Activated T-helper 2 cell treated with anti-CD3 and anti-CD28 coated beads, Interferon-gamma antibody, Interleukin-2, Interleukin-4, amounts not matched to agents 10 μg/mL and 5 μg/mL and 100 μg/mL, durations not matched to agents 14 hours and 24 hours and 36 hours (primary cell): ENCODE results near the gene TDRD5. TPM values are rescaled to one million over a fixed set of nuclear protein-coding genes. Genes with fewer than 3 reads are reported as not detected.

Experiments used
- DNase-seq: peaks from one replicate; pipeline ENCODE4 v3.0.0; 2021; ENCODE audit warnings: low spot score
- H3K27ac Mint-ChIP-seq: one replicate; pipeline ENCODE4 v1.8.0; 2021; ENCODE audit warnings: mixed read lengths
- H3K27me3 Mint-ChIP-seq: one replicate; pipeline ENCODE4 v1.8.0; 2021; ENCODE audit warnings: low read depth, mixed read lengths
- H3K36me3 Mint-ChIP-seq: one replicate; pipeline ENCODE4 v1.8.0; 2021; ENCODE audit warnings: low read depth, mixed read lengths
- H3K4me1 Mint-ChIP-seq: one replicate; pipeline ENCODE4 v1.8.0; 2021; ENCODE audit warnings: low read depth, mixed read lengths
- H3K4me3 Mint-ChIP-seq: one replicate; pipeline ENCODE4 v1.8.0; 2021; ENCODE audit warnings: low read depth, mild to moderate bottlenecking, moderate library complexity, mixed read lengths
- H3K9me3 Mint-ChIP-seq: one replicate; pipeline ENCODE4 v1.8.0; 2021; ENCODE audit warnings: mixed read lengths
- intact Hi-C: fragments of 100-400 bp; cut with micrococcal nuclease; formaldehyde crosslinking; loops from one replicate; pipeline ENCODE4 v1.15.1; 2023
- total RNA-seq: library from RNA; stranded (reverse); gene quantifications from 2 replicates; pipeline ENCODE4 v1.2.3, GENCODE V29; 2022

TDRD5 gene
- total RNA-seq, 1 donor from 2014 or later: not detected

GRCh38 chr1:179586107-179586823 is 5.4 kb upstream of the TDRD5 start:
- H3K4me3 Mint-ChIP-seq: no peak overlapping the region
- H3K36me3 Mint-ChIP-seq: no peaks in the 10 kb centered on the region
- H3K4me1 Mint-ChIP-seq: no peaks in the 10 kb centered on the region
- H3K27me3 Mint-ChIP-seq: peaks cover 28% of the 10 kb centered on the region
- no peaks in the 10 kb centered on the region for H3K9me3 Mint-ChIP-seq
- H3K27ac Mint-ChIP-seq: no peak overlapping the region
- intact Hi-C loops: no loop called here
- no peak for DNase-seq

DNA sequence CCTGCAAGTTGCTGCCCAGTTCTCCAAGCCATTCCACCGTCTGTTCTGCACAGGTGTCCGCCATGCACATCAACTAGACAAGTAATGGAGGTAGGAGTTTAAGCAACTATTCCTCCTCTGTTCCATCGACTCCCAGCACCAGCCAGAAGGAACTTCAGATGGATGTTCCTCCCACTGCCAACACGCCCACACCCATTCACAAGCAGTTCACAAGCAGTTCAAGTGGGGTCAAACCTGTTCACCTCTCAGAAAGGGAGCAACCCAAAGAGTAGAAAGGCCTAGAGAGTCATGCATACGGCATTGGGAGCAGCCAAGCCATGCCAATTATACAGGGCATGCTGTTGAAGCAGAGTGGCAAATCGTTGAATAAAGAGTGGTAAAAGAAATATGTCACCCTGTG is 4.3 kb upstream of the TDRD5 start:
- Mint-ChIP-seq H3K27me3 (peaks cover 31% of the 10 kb centered on the region), H3K4me1 (no peaks in the 10 kb centered on the region)
- DNase-seq: no peak

DNA sequence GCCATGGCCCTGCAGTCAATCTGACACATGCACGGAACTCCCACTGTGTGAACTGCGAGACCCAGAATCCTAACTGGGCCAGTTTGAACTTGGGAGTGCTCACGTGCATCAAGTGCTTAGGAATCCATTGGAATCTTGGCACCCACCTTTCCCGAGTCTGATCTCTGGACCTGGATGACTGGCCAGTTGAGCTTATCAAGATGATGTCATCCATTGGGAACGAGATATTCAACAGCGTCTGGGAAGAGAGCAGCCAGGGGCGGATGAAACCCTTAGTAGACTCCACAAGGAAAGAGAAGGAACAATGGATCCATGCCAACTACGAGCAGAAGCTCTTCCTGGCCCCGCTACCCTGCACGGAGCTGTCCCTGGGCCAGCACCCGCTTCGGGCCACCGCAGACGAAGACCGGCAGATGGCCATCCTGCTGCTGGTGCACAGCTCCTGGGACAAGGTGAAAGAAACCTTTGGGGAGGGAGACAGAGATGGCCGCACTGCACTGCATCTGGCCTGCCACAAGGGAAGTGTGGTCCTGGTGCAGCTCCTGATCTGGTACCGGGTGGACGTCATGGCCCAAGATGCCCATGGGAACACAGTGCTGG is 3.1 kb upstream of the TDRD5 start:
- no peak for DNase-seq
- Mint-ChIP-seq H3K36me3 (no peaks in the 10 kb centered on the region), H3K9me3 (no peaks in the 10 kb centered on the region), H3K4me3 (no peak overlapping the region), H3K27me3 (peaks cover 30% of the 10 kb centered on the region), H3K4me1 (no peaks in the 10 kb centered on the region), H3K27ac (no peak overlapping the region)
- intact Hi-C loops: no loop called here

More for the DNA sequence above, 4.3 kb upstream of the TDRD5 start:
- intact Hi-C loops: no loop called here
- no peaks in the 10 kb centered on the region for H3K36me3 Mint-ChIP-seq
- no peak overlapping the region for H3K27ac Mint-ChIP-seq
- H3K4me3 Mint-ChIP-seq: no peak overlapping the region
- H3K9me3 Mint-ChIP-seq: no peaks in the 10 kb centered on the region

DNA sequence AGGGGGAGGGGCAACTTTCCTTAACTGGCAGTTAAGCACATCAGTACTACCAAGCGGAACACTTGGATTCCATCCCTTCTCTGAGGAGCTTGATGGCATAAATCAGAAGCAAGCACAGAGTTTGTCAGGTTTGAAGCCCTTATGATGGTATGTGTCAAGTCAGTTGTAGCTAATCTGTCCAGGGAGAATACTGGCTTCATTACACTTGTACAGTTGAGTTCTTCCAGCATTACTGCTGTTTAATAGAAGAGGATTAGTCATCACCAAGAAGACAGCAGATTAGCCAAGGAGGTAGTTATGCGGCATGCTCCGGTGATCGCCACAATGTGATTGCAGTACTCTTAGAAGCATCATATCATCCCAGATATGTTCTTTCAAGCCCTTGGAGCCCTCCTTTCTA is 2.1 kb upstream of the TDRD5 start:
- Mint-ChIP-seq H3K4me3 (no peak overlapping the region), H3K36me3 (no peaks in the 10 kb centered on the region), H3K4me1 (no peaks in the 10 kb centered on the region), H3K27ac (no peak overlapping the region), H3K27me3 (peaks cover 29% of the 10 kb centered on the region), H3K9me3 (no peaks in the 10 kb centered on the region)
- intact Hi-C loops: no loop called here
- DNase-seq: no peak

- intact Hi-C loops: no loop called here
- Mint-ChIP-seq H3K27ac (no peak overlapping the region), H3K4me3 (no peak overlapping the region), H3K27me3 (peaks cover 22% of the 10 kb centered on the region), H3K36me3 (no peaks in the 10 kb centered on the region), H3K9me3 (no peaks in the 10 kb centered on the region), H3K4me1 (peaks cover 1% of the 10 kb centered on the region)
- no peak for DNase-seq
Measured at GRCh38 chr1:179590671-179591070, 961 bp upstream of the TDRD5 start.

DNA sequence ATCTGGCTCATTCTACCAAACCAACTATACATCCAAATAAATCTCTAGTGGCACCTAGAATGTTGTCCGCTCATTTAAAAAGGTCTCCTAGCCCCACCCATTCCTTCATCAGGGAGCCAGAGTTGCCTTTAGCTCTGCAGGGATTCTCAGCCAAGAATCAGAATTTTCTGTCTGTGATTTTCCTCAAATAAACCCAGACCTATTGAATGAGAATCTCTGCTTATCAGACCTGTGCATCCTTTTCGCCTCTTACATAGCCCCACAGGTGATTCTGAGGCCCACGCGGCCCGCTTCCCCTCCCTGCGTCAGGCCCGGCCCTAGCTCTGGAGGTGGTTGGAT is 410 bp upstream of the TDRD5 start:
- H3K9me3 Mint-ChIP-seq: no peaks in the 10 kb centered on the region
- H3K27me3 Mint-ChIP-seq: peaks cover 19% of the 10 kb centered on the region
- intact Hi-C loops: no loop called here
- no peak overlapping the region for H3K27ac Mint-ChIP-seq
- H3K4me1 Mint-ChIP-seq: peaks cover 1% of the 10 kb centered on the region
- DNase-seq: no peak
- no peaks in the 10 kb centered on the region for H3K36me3 Mint-ChIP-seq
- H3K4me3 Mint-ChIP-seq: no peak overlapping the region

DNA sequence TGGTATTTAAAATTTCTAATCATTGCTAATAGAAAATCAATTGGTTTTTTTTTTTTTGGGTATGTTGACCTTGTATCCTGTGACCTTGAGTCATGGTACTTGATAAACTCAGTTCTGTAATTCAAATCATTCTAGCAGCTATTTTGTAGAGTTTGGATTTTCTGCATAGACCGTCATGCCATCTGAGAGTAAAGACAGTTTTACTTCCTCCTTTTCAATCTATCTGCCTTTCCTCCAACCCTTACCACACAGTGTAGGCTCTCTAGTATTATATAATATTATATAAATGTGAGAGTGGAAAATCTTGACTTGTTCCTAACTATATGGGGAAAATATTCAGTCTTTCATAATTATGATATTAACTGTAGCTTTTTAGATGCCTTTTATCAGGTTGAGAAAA is 7.0 kb downstream of the TDRD5 start:
- no peak for DNase-seq
- H3K4me3 Mint-ChIP-seq: no peak overlapping the region
- no peak overlapping the region for H3K27ac Mint-ChIP-seq
- intact Hi-C loops: no loop called here
- H3K27me3 Mint-ChIP-seq: peaks cover 10% of the 10 kb centered on the region
- no peaks in the 10 kb centered on the region for H3K36me3 Mint-ChIP-seq
- H3K9me3 Mint-ChIP-seq: no peaks in the 10 kb centered on the region
- peaks cover 1% of the 10 kb centered on the region for H3K4me1 Mint-ChIP-seq

GRCh38 chr1:179599623-179600249 is 8.1 kb downstream of the TDRD5 start:
- H3K9me3 Mint-ChIP-seq: no peaks in the 10 kb centered on the region
- no peaks in the 10 kb centered on the region for H3K36me3 Mint-ChIP-seq
- no peak for DNase-seq
- no peak overlapping the region for H3K4me3 Mint-ChIP-seq
- peaks cover 8% of the 10 kb centered on the region for H3K27me3 Mint-ChIP-seq
- peaks cover 1% of the 10 kb centered on the region for H3K4me1 Mint-ChIP-seq
- intact Hi-C loops: no loop called here
- no peak overlapping the region for H3K27ac Mint-ChIP-seq

GRCh38 chr1:179601093-179601492 is 9.5 kb downstream of the TDRD5 start:
- DNase-seq: no peak
- Mint-ChIP-seq H3K4me3 (no peak overlapping the region), H3K27me3 (peaks cover 8% of the 10 kb centered on the region), H3K27ac (no peak overlapping the region), H3K9me3 (no peaks in the 10 kb centered on the region), H3K4me1 (no peaks in the 10 kb centered on the region), H3K36me3 (no peaks in the 10 kb centered on the region)
- intact Hi-C loops: no loop called here

- Mint-ChIP-seq H3K9me3 (no peaks in the 10 kb centered on the region), H3K27me3 (no peaks in the 10 kb centered on the region), H3K27ac (no peak overlapping the region), H3K4me1 (no peaks in the 10 kb centered on the region), H3K36me3 (no peaks in the 10 kb centered on the region), H3K4me3 (no peak overlapping the region)
- no peak for DNase-seq
- intact Hi-C loops: no loop called here
Measured at GRCh38 chr1:179612361-179612760, 20.7 kb downstream of the TDRD5 start.

GRCh38 chr1:179630719-179631118 is 39.1 kb downstream of the TDRD5 start:
- no peaks in the 10 kb centered on the region for H3K9me3 Mint-ChIP-seq
- no peak overlapping the region for H3K4me3 Mint-ChIP-seq
- DNase-seq: no peak
- no peaks in the 10 kb centered on the region for H3K36me3 Mint-ChIP-seq
- H3K4me1 Mint-ChIP-seq: no peaks in the 10 kb centered on the region
- intact Hi-C loops: no loop called here
- H3K27ac Mint-ChIP-seq: no peak overlapping the region
- no peaks in the 10 kb centered on the region for H3K27me3 Mint-ChIP-seq

DNA sequence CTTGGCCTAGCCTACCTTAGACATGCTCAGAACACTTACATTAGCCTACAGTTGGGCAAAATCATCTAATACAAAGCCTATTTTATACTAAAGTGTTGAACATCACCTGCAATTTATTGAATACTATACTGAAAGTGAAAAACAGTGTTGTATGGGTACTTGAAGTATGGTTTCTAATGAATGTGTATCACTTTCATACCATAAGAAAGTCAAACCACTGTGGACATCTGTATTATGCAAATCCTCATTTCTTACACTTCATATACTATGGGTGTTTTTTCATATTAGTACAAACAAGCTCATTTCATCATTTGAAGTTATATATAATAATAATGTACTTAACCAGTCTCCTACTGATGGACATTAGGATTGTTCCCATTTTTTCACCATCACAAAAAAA is 41.2 kb downstream of the TDRD5 start:
- no peaks in the 10 kb centered on the region for H3K9me3 Mint-ChIP-seq
- H3K27ac Mint-ChIP-seq: no peak overlapping the region
- H3K4me1 Mint-ChIP-seq: no peaks in the 10 kb centered on the region
- no peak for DNase-seq
- H3K4me3 Mint-ChIP-seq: no peak overlapping the region
- no peaks in the 10 kb centered on the region for H3K27me3 Mint-ChIP-seq
- intact Hi-C loops: no loop called here
- no peaks in the 10 kb centered on the region for H3K36me3 Mint-ChIP-seq

GRCh38 chr1:179637211-179637860 is 45.7 kb downstream of the TDRD5 start:
- Mint-ChIP-seq H3K27ac (no peak overlapping the region), H3K9me3 (no peaks in the 10 kb centered on the region), H3K27me3 (no peaks in the 10 kb centered on the region), H3K4me1 (no peaks in the 10 kb centered on the region), H3K4me3 (no peak overlapping the region), H3K36me3 (no peaks in the 10 kb centered on the region)
- DNase-seq: no peak
- intact Hi-C loops: no loop called here
